Tibial nerve (tissue), 4 donors: Measurements from ENCODE around the gene MPC2.

Source experiments
- CTCF ChIP-seq, 5 experiments: fragments of 200-600 bp in 3 of 5; fragments of 450-650 bp in 2 of 5; sonication (generic) in 3 of 5; IDR thresholded peaks; one replicate each; pipeline ENCODE4 v1.5.1; 2016 to 2019; ENCODE audit warnings: antibody characterized with exemption in 5 of 5, mild to moderate bottlenecking in 3 of 5, moderate library complexity in 2 of 5
- EP300 ChIP-seq, 2 donors: sonication (generic); formaldehyde crosslinking; IDR thresholded peaks; one replicate each; pipeline ENCODE4 v1.6.1; 2017; ENCODE audit warnings: antibody characterized with exemption in 2 of 2, mild to moderate bottlenecking in 1 of 2
- POLR2A ChIP-seq, 2 donors: fragments of 450-650 bp; IDR thresholded peaks; one replicate each; pipeline ENCODE4 v1.6.1; 2017; ENCODE audit warnings: antibody characterized with exemption in 2 of 2, mild to moderate bottlenecking in 2 of 2, moderate library complexity in 2 of 2

DNA sequence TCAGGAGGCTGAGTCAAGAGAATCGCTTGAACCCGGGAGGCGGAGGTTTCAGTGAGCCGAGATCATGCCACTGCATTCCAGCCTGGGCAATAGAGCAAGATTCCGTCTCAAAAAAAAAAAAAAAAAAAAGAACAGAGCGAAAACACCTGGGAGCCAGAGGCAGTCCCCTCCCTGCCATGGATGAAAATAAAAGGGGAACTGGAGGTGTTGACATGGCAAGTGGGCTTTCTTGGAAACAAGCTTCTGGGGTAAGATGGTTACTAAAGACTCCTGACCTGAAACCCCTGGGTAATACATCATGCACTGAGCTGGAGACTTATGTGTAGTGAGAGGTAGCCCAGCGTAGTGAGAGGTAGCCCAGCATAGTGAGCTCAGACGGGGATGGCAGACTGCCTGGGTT lies 54.5 kb downstream of the MPC2 start:
- TF ChIP-seq CTCF (IDR thresholded peaks at IDR 0.05) (no peak), POLR2A (IDR thresholded peaks at IDR 0.05) (no peak), EP300 (IDR thresholded peaks at IDR 0.05) (no peak)
